IMR-90 (cell line): ENCODE measurements around the gene ADAMTS6.

Experiments
- CTCF ChIP-seq: conservative IDR thresholded peaks from 2 replicates; pipeline ENCODE4 v1.5.1; 2012; ENCODE audit warnings: mild to moderate bottlenecking, low read depth, low read length, improper control_type of control experiment
- FOS ChIP-seq: fragments of 150-350 bp; IDR thresholded peaks from 2 replicates; pipeline ENCODE4 v1.6.1; 2016; ENCODE audit warnings: low read depth, low read length
- MAZ ChIP-seq: IDR thresholded peaks from 2 replicates; pipeline ENCODE4 v1.6.1; 2012; ENCODE audit warnings: low read depth, mild to moderate bottlenecking, low read length, improper control_type of control experiment, moderate library complexity, borderline replicate concordance
- MXI1 ChIP-seq: IDR thresholded peaks from 2 replicates; pipeline ENCODE4 v1.6.1; 2012; ENCODE audit warnings: low read depth, mild to moderate bottlenecking, low read length, moderate library complexity, borderline replicate concordance
- POLR2A ChIP-seq: IDR thresholded peaks from 2 replicates; pipeline ENCODE4 v1.6.1; 2012; ENCODE audit warnings: mild to moderate bottlenecking, low read depth, low read length

GRCh38 chr5:65478336-65478735 is 3.4 kb downstream of the ADAMTS6 start:
- no peak for TF ChIP-seq FOS
- no peak for TF ChIP-seq CTCF
- TF ChIP-seq POLR2A: peak; percentile 40; the same call in 1 of the 2 replicates
- TF ChIP-seq MXI1: no peak
- no peak for TF ChIP-seq MAZ
